GM12872 (cell line): ENCODE results near the gene PHETA1.

Source experiments
- TF ChIP-seq, protein P1 (sequence below): IDR thresholded peaks from 3 replicates; pipeline ENCODE4 v1.5.1; 2011; ENCODE audit warnings: low read depth, mild to moderate bottlenecking, low read length, moderate library complexity; ENCODE audit not compliant: insufficient read depth

Gene PHETA1

DNA sequence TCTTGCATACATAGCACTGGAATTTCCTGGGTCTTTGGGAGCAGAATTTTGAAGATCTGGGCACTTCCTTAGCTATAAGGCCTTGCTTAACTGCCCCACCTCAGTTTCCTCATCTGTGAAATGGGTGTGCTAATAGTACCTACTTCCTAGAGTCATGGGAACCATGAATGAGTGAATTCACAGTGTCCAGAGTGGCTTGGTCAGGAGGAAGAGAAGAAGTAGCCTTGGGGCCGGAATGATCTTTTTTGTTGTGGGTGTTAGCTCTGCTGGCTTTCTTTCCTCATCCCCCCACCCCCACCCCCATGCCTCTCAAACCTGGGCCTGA lies 39.2 kb upstream of the PHETA1 start:
- TF ChIP-seq, protein P1, sequence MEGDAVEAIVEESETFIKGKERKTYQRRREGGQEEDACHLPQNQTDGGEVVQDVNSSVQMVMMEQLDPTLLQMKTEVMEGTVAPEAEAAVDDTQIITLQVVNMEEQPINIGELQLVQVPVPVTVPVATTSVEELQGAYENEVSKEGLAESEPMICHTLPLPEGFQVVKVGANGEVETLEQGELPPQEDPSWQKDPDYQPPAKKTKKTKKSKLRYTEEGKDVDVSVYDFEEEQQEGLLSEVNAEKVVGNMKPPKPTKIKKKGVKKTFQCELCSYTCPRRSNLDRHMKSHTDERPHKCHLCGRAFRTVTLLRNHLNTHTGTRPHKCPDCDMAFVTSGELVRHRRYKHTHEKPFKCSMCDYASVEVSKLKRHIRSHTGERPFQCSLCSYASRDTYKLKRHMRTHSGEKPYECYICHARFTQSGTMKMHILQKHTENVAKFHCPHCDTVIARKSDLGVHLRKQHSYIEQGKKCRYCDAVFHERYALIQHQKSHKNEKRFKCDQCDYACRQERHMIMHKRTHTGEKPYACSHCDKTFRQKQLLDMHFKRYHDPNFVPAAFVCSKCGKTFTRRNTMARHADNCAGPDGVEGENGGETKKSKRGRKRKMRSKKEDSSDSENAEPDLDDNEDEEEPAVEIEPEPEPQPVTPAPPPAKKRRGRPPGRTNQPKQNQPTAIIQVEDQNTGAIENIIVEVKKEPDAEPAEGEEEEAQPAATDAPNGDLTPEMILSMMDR, result no peak

DNA sequence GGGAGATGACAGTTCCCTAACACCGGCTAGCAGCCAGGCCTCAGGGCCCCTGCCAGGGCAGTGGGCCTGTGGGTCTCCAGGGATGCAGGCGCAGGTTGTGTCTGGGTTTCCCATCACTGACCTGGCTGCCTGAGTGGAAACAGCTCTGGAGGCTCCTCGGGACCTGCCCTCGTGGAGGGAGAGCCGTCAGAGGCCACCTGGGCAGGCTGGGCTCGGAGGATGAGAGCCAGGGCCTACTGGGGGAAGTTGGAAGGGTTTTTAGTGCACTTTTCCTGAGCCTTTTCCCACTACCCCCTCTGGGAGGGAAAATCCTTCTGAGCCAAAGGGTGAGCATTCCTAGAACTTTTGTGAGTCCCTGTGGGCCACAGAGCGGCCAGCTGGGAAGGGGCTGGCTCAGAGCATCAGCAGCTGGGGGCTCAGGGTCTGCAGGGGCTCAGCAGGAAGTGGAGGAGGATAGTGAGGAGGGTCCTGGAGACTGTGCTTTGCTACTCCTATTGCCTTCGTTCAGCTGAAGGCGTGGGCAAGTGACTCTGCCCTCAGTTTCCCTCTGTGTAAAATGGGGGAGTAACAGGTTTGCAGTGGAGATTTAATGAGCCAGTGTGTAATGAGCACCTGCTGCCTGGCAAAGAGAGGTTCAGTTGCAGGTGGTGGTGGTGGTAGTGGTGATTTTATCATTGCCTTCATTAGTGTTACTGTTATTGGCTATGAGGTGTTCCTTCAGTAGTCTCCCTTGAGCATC lies 38.7 kb upstream of the PHETA1 start:
- TF ChIP-seq, protein P1, result no peak

- TF ChIP-seq, protein P1, result no peak
These were observed 37.8 kb upstream of the PHETA1 start for GRCh38 chr12:111406474-111407376.

GRCh38 chr12:111405859-111406473 lies 37.1 kb upstream of the PHETA1 start, which contains the start of gene SH2B3:
Gene SH2B3, plus strand, starts transcription at chr12:111405923. Its CDS starts 12,223 bp downstream, at chr12:111418146.
- TF ChIP-seq, protein P1, result no peak

DNA sequence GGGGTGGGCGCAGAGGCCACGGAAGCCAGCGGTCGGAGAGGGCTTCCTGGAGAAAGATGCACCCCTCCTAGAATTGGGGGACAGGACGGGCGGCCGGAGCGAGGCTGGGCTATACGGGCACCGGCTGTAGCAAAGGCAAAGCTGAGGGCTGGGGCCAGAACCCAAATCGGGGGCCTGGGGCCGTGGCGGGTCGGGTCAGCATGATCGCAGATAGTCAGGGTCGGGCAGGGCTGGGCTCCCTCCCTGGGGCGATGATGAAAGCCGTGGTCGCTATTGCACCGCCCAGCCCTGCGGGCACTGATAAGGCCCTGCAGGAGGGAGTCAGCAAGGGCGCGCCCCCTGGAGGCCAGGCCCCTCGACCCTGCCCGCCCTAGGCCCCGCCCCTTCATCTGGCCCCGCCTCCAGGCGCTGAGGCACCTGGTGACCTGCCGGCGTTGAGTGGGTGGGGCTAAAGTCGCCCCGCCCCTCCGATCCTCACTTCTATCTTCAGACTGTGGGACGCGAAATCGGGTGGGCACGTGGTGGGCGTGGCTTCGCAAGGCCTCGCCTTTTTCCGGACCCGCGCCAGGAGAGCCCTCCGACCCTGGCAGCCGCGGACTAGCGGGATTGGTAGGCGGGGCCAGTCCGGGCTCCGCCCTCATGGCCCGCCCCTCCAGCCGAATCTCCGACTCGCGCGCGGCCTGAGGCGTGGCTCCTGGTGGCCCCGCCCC lies 36.4 kb upstream of the PHETA1 start:
- TF ChIP-seq, protein P1, result peak; percentile 63

GRCh38 chr12:111404362-111405148 lies 35.7 kb upstream of the PHETA1 start:
- TF ChIP-seq, protein P1, result no peak
